ENCODE results near the gene TLK1. TPM values are rescaled to one million over a fixed set of nuclear protein-coding genes. Genes with fewer than 3 reads are reported as not detected.

The TLK1 gene
- total RNA-seq, 1 donor from 2014 or later = 32.2 TPM

- peak overlapping the region in 1 of 2 donors; percentile 77 for H3K4me3 ChIP-seq
- no peaks in the 10 kb centered on the region for H3K9me3 ChIP-seq
- no peak overlapping the region for H3K27ac ChIP-seq
- TF ChIP-seq CTCF (IDR thresholded peaks at IDR 0.05) = no peak
- intact Hi-C loops (cut with DNase I) = loop anchor here (1.0 to 5.0 kb wide), 7 partner anchors 43 to 715 kb away; partner anchors contain the start of genes CYBRD1, DCAF17, DYNC1I2 and GORASP2
- peaks cover 0 to 7% of the 10 kb centered on the region in 2 donors for H3K4me1 ChIP-seq
- DNase-seq (ENCODE audit: low spot score in 2 of 2) = no peak
- H3K27me3 ChIP-seq = no peaks in the 10 kb centered on the region
- peaks cover 0 to 3% of the 10 kb centered on the region in 2 donors for H3K36me3 ChIP-seq
Observed at GRCh38 chr2:170972296-170973224, 188.1 kb downstream of the TLK1 start.

- Histone ChIP-seq H3K27ac (no peak overlapping the region), H3K27me3 (no peaks in the 10 kb centered on the region), H3K9me3 (no peaks in the 10 kb centered on the region), H3K4me1 (peaks cover 0 to 7% of the 10 kb centered on the region in 2 donors), H3K36me3 (peaks cover 11 to 12% of the 10 kb centered on the region in 2 donors), H3K4me3 (no peak overlapping the region)
- TF ChIP-seq CTCF (IDR thresholded peaks at IDR 0.05) = no peak
- intact Hi-C loops (cut with DNase I) = loop anchor here (5.0 kb wide), 4 partner anchors 444 to 716 kb away; partner anchors contain the start of genes CYBRD1, DCAF17, DYNC1I2 and METTL8
- no peak for DNase-seq (ENCODE audit: low spot score in 2 of 2)
Observed at GRCh38 chr2:170971071-170971470, 189.6 kb downstream of the TLK1 start.

GRCh38 chr2:170969872-170970496 is 190.7 kb downstream of the TLK1 start:
- intact Hi-C loops (cut with DNase I) = loop anchor here (5.0 kb wide), 4 partner anchors 443 to 717 kb away; partner anchors contain the start of genes CYBRD1, DCAF17, DYNC1I2 and METTL8
- Histone ChIP-seq H3K36me3 (peaks cover 21 to 23% of the 10 kb centered on the region in 2 donors), H3K4me1 (peaks cover 0 to 7% of the 10 kb centered on the region in 2 donors), H3K27ac (no peak overlapping the region), H3K27me3 (no peaks in the 10 kb centered on the region), H3K9me3 (no peaks in the 10 kb centered on the region), H3K4me3 (no peak overlapping the region)
- no peak for TF ChIP-seq CTCF (IDR thresholded peaks at IDR 0.05)
- DNase-seq (ENCODE audit: low spot score in 2 of 2) = no peak

GRCh38 chr2:170969030-170969429 is 191.7 kb downstream of the TLK1 start:
- H3K4me1 ChIP-seq = peaks cover 0 to 6% of the 10 kb centered on the region in 2 donors
- TF ChIP-seq CTCF (IDR thresholded peaks at IDR 0.05) = no peak
- DNase-seq (ENCODE audit: low spot score in 2 of 2) = no peak
- peaks cover 29 to 33% of the 10 kb centered on the region in 2 donors for H3K36me3 ChIP-seq
- H3K9me3 ChIP-seq = no peaks in the 10 kb centered on the region
- intact Hi-C loops (cut with DNase I) = no loop called here
- H3K4me3 ChIP-seq = no peak overlapping the region
- no peaks in the 10 kb centered on the region for H3K27me3 ChIP-seq
- H3K27ac ChIP-seq = no peak overlapping the region

GRCh38 chr2:170968205-170969003 is 192.3 kb downstream of the TLK1 start:
- Histone ChIP-seq H3K4me3 (no peak overlapping the region), H3K27me3 (no peaks in the 10 kb centered on the region), H3K27ac (no peak overlapping the region), H3K9me3 (no peaks in the 10 kb centered on the region), H3K4me1 (peaks cover 0 to 5% of the 10 kb centered on the region in 2 donors), H3K36me3 (peaks cover 36 to 39% of the 10 kb centered on the region in 2 donors)
- no peak for DNase-seq (ENCODE audit: low spot score in 2 of 2)
- intact Hi-C loops (cut with DNase I) = no loop called here
- no peak for TF ChIP-seq CTCF (IDR thresholded peaks at IDR 0.05)

Measured in ascending aorta (tissue), 2 donors.